NCI-H345 treated with DMSO at 0.1 percent for 48 hours (cell line): ENCODE results near the gene FTO.
A peak's percentile ranks its signal among the peaks of the same experiment; 100 is the strongest.
"Not testable (repeated sequence)": the region's sequence is repeated elsewhere in the genome, so short reads cannot be mapped to it uniquely, and the experiment has no call there.

Experiments
- DNase-seq: peaks from one replicate; lab custom pipeline; 2025; ENCODE audit not compliant: unreplicated experiment; lab: John Stamatoyannopoulos, UW

The FTO gene

DNA sequence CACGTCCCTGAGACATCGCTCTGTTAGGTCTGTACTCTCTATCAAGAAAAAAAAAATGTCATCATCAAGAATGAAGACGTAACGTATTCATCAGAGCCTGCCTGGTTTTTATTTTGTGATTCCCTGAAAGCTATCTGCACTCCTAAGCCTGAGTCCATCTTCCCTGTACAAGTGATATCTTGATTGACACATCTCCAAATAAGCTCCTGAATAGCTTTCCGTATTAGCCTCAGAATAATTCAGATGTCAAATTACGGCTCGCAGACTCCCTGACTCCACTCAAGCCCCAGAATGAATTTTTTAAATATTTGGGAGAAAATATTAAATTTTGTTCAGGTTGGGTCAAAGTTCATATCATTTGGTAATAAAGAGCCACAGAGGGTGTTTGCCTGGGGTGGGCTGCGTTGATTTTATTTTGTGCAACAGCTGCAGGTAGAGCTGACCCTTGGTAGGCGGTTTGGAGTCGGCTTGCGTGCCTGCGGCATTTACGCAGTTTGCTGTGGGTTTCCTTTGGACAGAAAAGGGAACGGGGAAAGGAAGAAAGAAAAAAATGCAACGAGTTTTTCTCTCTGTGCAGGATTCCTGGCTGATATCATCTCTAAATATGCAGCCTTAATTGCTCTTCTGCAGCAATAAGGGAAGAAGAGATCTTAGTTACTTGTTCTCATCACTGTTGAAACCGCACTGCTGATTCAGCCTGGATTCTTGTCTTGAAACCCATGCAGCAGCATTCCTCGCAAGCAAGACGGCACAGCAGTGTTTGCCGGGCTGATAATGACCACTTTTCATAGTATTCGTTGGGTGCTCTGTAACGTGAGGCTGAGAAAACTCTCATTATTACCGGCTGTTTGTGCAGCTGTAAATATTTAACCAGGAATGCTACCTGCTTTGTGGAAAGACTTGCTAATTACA is 467.9 kb downstream of the FTO start:
- no peak for DNase-seq

DNA sequence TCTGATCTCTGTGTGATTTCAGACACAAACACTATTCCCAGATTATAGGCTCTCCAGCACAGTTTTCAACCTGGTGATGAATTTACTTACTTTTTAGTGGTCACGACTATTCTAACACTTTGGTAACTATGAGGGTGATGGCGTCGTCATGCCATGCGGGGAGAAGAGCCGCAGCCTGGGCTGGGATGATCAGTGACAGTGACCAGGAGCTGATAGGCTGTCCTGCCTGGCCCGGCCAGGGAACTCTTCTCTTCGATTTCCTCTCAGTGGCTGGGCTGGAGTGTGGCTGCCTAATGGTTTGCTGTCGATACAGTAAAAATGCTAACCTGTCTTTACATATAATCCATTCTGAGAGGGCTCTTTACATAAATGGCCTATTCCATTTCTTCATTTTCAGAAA is 469.5 kb downstream of the FTO start:
- no peak for DNase-seq

DNA sequence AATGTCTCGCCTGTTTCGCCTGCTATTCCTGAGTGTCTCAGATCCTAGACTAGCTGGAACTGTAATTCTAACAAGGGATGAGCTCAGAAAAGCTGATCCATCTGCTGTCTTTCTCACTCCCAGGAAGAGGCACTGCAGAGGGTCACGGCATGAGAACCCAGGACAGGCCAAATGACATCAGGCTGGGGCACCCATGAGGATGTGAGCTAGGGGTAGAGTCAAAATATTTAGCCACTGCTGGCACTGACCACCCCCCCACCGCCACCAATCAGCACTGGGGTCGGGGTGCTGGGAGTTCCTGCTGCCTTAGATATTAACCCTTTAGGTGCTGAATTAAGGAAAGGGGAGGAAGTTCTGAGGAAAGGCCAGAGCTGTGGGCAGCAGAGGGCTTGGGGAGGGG is 470.2 kb downstream of the FTO start:
- no peak for DNase-seq

DNA sequence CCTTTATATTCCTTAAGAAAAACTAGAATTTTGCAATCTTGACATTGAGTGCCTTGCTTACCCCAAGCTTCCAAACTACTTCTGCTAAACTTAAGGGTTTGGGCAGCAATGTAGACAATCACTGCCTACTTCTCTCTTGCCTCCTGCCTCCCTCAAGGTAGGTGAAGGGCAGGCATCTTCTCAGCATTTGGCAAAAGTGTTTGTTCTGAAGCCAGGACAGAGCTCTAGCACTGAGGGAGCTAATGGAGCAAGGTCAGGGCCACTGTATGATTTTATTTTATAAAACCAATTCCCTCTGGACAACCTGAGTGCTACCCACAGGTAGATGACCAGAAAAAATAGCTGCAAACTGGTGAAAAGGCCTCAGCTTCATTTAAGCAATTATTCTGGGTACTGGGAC is 470.8 kb downstream of the FTO start:
- DNase-seq, result no peak

DNA sequence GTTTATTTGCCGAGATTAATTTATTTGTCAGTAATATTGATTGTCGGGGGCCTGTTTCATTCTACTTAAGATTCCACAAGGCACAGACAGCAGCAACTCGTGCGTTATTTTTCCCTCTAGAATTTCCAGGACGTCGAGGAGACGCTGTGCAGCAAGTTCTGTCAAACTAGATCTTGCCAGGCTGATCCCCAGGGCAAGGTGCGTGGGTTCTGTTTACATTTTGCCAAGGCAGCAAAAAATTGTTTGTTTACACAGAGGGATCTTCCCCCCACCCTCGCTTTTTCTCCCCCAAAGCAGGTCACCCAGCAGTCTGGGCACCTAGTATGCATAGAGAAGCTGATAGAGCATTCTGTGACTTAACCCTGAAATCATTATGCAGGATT is 471.2 kb downstream of the FTO start:
- no peak for DNase-seq

DNA sequence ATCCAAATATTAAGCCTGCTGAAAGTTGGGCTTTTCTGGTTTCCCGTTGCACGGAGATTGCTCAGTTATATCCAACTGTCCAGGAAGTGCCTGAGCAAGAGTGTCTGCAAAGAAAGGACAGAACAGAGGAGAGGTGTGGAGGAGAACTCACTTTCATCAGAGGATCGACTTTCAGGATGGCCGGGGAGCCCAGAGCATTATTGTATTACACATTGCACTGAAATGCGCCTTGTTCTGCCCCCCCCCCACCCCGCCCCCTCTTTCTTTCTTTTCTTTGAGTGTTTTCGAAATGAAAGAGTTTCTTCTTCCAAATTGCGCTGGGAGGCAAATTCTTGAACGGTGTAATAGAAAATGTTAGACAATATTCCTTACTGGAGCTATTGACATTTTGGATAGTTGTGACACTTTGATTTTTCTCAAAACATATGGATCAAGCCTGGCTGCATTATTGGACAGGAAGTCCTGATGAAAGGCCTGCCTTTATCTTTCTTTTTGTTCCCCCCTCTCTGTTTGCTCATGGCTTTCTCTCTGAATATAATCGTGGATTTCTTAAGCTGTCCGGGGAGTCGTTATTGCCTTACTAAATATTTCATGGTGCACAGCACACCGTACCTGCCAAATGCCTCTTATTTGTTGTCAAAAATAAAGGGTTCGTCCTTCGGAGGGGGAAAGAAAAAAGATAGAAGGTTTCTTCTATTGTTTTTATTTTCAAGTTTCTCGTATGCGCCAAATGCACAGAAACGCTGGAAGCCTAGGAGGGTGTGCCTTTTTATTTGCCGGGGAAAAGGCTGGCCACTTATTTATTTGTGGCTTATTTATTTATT is 471.8 kb downstream of the FTO start:
- no peak for DNase-seq

DNA sequence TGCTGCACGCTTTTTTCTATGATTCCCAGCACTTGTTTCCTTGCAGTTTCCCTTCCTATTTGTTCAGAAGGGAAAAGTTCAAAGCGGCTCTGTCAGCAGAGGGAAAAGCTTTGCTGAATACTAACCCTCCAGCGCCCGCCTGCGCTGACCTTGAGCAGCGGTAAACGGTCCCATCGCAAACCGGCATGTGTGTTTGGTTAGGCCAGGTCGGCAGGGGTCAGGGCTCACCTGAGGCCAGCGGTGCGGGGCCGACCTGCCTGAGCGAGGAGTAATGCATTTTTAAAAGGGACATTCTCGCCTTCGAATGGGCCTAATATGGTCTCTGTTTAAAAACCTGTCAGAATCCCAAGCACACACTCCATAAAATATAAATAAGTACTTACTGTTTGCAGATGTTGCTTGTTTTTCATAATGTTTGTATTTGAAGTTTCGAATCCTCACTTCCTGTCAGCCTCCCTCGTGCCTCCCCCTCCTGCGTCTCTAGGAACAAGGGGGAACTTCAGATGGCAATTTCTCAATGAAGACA is 472.5 kb downstream of the FTO start:
- DNase-seq, result no peak

DNA sequence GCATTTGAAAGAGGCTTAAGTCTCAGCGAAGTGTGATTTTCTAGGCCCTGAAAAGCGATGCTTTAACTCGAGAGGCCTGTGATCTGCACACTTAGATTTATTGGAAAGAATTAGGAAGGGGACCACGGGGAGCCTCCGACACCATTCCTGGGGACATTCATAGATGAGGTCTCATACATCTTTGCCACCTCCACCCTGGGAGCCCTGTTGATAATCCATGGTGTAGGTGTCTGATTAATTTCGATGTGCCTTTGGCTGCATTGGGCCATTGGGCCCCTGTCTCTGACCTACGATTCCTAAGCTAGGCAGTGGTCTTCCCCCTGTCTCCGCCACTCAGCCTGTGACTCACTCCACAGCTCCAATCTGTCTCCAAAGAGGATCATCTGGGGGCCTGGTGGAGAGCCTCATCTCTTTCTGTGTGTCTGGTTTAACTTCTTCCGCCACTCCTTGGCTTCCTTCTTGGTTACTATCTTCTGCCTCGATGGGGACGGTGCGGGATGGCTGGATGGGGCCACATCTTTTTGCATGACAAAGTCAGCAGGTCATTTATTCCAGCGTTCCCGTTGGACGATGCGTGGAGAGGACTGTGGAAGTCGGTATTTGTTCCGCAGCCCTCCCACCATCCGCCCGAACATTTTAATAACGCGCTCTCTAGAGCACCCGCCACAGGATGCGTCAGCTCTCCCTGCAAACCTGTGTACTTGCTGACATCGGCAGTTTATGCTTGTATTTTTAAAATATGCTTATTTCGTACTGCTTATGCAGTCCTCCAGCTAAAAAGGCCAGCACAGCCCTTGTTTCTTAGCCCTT is 473.3 kb downstream of the FTO start:
- DNase-seq, result no peak

DNA sequence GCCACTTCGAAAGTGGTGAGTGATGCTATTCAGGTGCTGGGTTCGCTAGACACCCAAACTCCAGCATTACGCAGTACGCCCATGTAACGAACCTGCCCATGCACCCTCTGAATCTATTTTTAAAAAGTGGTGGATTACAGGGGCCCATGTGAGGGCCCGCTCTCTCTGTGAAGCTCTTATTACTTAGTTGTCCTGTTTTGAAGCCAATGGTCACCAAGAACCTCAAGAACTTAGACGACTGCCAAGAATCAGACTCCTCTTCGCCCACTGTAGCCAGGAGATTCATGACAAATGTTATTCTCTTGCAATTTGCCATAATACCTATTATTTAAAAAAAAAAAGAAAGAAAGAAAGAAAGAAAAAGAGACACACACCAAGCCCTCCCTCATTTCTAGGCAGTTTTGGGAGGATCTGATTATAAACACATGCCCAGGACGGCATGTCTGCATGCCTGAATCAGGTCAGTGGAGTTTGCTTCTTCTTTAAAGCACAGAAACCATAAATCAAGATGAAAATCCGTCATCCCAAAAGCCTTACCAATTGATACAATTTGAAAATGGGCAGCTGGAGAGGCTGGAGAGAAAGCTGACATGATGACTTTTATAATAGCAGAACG is 474.0 kb downstream of the FTO start:
- no peak for DNase-seq

DNA sequence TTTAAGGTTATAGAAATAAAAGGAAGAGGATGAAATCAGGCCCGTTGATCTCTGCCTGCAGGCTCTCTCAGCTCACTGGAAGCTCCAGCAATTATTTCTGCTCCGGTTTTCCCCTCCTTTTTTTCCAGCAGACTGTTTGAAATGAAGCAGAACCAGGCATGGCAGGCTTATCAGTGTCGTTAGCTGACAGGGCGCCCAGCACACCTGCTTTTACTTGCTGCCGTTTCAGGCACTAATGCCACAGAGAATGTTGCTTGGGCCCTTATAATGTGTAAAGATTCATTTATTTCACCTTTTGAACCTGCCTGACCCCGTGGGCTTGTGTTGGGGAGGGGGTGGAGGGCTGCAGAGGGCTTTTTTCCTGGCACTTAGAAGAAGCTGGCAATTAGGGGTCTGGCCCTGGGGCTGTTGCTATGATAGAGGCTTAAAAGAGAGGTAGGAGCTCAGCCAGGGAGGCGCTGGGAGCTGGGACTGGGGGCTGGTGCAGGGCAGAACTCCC is 474.6 kb downstream of the FTO start:
- peak; percentile 29 for DNase-seq

DNA sequence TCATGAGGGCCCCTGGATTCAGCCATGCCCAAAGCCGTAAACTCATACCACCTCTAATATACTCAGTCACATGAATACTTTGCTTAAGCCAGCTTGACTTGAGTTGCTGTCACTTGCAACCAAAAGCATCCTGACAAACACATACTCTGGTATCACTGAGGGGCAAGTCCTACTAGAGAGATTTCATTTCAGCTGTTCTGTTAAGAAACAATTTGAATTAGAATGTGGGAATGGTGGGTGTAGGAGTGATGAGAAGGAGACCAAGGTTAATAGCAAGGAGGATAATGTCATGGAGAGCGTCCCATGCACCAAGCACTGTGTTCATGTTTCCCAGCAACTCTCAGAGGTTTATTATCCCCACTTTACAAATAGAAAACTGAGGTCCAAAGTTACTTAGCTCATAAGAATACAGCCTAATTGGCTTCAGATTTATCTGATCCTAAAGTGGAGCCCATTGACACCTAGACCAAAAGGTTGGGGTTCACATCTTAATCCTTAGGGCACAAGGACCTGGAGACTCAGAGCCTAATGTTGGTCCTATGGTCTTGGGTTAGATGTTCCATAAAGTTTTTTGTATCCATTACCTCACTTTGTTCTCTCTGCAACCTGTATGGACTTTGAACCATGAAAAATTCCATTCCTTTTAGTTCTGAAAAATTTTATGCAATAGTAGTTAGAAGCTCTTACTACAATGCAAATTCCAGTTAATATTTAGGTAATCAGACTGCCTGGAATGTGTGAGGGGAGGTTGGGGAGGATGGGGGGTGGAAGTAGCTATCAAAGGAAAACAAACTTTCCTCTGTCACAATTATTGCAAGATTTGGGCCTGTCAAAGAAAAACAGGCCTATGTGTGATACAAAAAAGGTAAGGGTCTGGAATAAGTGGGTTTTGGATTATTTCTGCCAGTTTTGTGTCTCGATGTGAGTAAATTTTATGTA is 476.7 kb downstream of the FTO start:
- DNase-seq, result no peak

DNA sequence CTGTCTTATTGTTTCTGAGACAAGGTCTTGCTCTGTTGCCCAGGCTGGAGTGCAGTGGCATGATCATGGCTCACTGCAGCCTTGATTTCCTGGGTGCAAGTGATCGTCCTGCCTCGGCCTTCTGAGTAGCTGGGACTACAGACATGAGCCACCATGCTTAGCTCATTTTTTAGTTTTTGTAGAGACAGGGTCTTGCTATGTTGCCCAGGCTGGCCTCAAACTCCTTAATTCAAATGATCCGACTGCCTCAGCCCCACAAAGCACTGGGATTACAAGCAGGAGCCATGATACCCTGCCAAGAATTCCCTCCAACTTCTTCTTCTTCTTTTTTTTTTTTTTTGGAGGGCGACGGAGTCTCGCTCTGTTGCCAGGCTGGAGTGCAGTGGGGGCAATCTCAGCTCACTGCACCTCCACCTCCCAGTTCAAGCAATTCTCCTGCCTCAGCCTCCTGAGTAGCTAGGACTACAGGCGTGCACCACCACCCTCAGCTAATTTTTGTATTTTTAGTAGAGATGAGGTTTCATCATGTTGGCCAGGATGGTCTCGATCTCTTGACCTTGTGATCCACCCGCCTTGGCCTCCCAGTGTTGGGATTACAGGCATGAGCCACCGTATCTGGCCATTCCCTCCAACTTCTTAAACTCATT is 477.9 kb downstream of the FTO start:
- DNase-seq, result not testable (repeated sequence)

DNA sequence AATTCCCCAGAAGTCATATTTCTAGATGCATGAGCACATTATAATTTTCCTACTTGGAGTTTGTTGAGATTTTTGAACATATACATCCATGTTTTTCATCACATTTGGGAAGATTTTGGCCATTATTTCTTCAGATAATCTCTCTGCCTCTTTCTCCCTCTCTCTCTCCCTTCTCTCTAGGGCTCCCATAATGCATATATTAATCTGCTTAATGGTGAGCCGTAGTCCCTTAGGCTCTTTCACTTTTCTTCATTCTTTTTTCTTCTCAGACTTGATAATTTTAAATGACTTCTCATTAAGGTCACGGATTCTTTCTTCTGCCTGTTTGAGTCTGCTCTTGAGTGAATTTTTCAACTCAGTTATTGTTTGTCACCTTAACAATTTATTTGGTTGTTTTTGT is 481.1 kb downstream of the FTO start:
- DNase-seq, result no peak

DNA sequence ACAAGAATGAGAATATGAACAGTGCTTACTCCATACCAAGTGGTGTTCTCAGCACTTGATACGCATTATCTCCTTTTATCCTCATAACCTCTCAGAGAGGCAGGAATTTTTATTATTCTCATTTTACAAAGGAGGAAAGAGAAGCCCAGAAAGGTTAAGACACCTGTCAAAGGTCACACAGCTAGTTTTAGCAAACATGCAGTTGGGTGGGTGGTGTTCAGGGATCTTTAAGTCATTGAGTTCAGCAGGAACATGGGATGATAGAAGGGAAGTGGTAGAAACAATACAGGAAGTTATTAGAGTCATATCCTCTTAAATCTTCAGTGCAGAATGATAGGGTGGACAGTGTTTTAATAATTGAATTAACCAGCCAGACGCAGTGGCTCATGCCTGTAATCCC is 487.2 kb downstream of the FTO start:
- DNase-seq, result no peak

DNA sequence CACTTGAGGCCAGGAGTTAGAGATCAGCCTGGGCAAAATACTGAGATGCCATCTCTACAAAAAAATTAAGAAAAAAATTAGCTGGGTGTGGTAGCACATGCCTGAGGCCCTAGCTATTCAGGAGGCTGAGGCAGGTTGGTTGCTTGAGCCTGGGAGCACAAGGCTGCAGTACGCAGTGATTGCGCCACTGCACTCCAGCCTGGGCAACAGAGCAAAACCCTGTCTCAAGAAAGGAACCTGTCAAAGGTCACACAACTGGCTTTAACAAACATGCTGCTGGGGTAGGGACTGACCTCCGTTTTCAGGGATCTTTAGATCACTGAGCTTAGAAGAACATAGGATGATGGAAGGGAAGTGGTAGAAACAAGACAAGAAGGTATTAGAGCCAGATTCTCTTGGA is 487.6 kb downstream of the FTO start:
- no peak for DNase-seq

DNA sequence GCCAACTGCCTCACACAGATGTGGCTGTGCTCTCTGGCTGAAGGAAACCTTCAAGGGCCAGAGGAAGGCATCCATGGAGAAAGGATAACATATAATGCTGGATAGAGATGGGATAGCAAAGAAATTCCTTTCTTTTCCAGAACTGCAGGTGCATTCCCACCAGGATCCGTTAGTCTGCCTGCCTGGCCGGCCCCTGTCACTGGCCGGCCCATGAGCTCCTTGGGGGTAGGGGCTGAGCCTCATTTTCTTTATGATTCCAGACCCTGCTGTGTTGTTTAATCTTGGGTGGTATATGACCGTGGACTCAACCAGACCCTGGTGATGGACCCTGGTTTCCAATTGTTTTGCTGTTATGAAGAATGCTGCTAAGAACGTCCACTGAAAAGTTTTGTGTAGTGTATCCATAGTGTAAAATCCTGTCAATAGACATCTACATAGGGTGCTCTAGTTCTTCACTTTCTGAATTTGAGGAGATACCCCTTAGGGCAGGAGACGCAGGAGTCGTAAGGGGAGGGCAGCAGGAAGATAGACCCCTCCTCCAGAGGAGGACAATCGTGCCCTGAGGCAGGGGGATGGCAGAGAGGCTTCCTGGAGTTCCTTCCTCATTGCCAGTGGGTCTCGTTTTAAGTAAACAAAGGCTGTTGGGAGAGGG is 489.2 kb downstream of the FTO start:
- no peak for DNase-seq

DNA sequence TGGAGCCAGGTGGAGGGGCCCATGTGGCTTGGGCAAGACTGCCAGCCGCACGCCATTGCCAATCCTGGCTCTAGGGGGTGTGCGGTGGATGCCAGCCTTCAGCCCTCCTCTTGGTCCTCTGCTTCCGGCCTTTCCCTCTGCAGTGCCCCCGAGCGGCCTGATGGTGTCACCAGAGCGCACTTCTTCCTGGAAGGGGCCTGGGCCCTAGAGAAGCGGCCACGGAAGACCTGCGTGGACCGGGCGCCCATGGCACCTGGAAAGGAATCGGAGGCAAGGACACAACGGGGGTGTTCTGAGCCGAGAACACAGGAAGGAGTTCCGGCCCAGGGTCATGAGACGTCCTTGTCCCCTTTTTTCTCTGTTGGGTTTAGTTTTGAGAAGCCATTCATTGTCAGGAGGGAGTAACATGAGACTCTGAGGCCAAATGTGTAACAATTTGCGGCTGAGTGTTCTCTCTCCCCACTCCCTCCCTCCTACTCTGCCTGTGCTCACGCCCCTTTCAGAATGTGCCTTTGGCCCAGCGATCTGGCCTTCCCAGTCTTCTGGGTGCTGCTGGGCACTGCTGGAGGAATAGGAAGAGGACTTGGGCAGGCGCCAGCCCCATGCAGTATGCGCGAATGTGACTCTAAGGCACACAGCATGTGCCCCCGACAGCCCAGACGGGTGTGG is 489.8 kb downstream of the FTO start:
- peak; percentile 56 for DNase-seq

DNA sequence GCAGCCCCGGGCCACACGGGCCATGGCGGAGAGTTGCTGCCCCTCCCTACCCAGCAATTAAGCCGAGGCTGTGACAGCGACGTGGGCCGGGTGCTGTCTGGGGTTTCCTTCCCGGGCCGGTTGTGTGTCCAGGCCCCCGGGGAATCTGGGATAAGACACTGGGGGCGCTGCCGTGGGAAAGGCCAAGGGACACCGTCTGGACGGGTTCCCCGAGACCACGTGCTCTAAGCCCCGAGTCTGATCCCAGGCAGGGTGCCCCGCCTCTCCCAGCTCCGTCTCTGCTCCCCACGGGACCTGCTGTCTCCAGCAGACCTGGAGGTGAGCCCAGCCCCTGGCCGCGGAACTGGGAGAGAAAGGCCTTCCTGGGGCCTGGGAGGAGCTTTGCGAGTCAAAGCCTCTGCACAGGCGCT is 490.4 kb downstream of the FTO start:
- DNase-seq, result no peak
